NCI-H2227 (cell line): ENCODE data around the gene IKZF5.

Experiments used
- DNase-seq: peaks from one replicate; lab custom pipeline; 2025; ENCODE audit not compliant: unreplicated experiment; lab: John Stamatoyannopoulos, UW

IKZF5 gene

GRCh38 chr10:123008355-123009104 is at the start of gene IKZF5, which contains the start of gene ACADSB:
Gene IKZF5, minus strand, starts transcription at chr10:123008795. Its CDS starts 10,170 bp downstream, at chr10:122998625.
Gene ACADSB, plus strand, starts transcription at chr10:123009006. Its CDS starts 24 bp downstream, at chr10:123009030.
- peak; percentile 95 for DNase-seq

GRCh38 chr10:123057968-123058367 is 49.4 kb upstream of the IKZF5 start:
- no peak for DNase-seq

- DNase-seq = no peak
Observed at GRCh38 chr10:123045961-123046731, 37.6 kb upstream of the IKZF5 start.

- DNase-seq = peak; percentile 10
Observed at GRCh38 chr10:123044391-123044790, 35.8 kb upstream of the IKZF5 start.

- peak; percentile 69 for DNase-seq
Observed at GRCh38 chr10:123043409-123043925, 34.9 kb upstream of the IKZF5 start.

- no peak for DNase-seq
Observed at GRCh38 chr10:123042708-123043408, 34.3 kb upstream of the IKZF5 start.

- DNase-seq = no peak
Observed at GRCh38 chr10:123039632-123039930, 31.0 kb upstream of the IKZF5 start.

- DNase-seq = no peak
Observed at GRCh38 chr10:123038782-123039631, 30.4 kb upstream of the IKZF5 start.

GRCh38 chr10:123035467-123036086 is 27.0 kb upstream of the IKZF5 start:
- DNase-seq = no peak

GRCh38 chr10:123034332-123034731 is 25.7 kb upstream of the IKZF5 start:
- no peak for DNase-seq

- DNase-seq = no peak
Observed at GRCh38 chr10:123031124-123031523, 22.5 kb upstream of the IKZF5 start.

- no peak for DNase-seq
Observed at GRCh38 chr10:123027861-123028260, 19.3 kb upstream of the IKZF5 start.

- DNase-seq = no peak
Observed at GRCh38 chr10:123026302-123026701, 17.7 kb upstream of the IKZF5 start.

- DNase-seq = no peak
Observed at GRCh38 chr10:123024540-123024939, 15.9 kb upstream of the IKZF5 start.

- peak; percentile 4 for DNase-seq
Observed at GRCh38 chr10:123021517-123021916, 12.9 kb upstream of the IKZF5 start.

- DNase-seq = no peak
Observed at GRCh38 chr10:123019941-123020703, 11.5 kb upstream of the IKZF5 start.

- DNase-seq = no peak
Observed at GRCh38 chr10:123019264-123019663, 10.7 kb upstream of the IKZF5 start.

GRCh38 chr10:123018531-123018930 is 9.9 kb upstream of the IKZF5 start:
- DNase-seq = no peak

GRCh38 chr10:123017421-123018165 is 9.0 kb upstream of the IKZF5 start:
- no peak for DNase-seq
